NCI-H2171 (cell line): ENCODE data around the gene SMYD2.
"Not testable (repeated sequence)": the region's sequence is repeated elsewhere in the genome, so short reads cannot be mapped to it uniquely, and the experiment has no call there.

Experiments
- DNase-seq: peaks from one replicate; lab custom pipeline; 2025; lab: John Stamatoyannopoulos, UW

The SMYD2 gene

GRCh38 chr1:214271995-214272731 lies 8.8 kb upstream of the SMYD2 start:
- no peak for DNase-seq

- DNase-seq = no peak
Observed at GRCh38 chr1:214272964-214273533, 7.9 kb upstream of the SMYD2 start.

GRCh38 chr1:214275700-214276099 lies 5.3 kb upstream of the SMYD2 start:
- DNase-seq = not testable (repeated sequence)

GRCh38 chr1:214276786-214277185 lies 4.2 kb upstream of the SMYD2 start:
- DNase-seq = no peak

GRCh38 chr1:214277704-214278635 lies 3.0 kb upstream of the SMYD2 start:
- DNase-seq = no peak

- no peak for DNase-seq
Observed at GRCh38 chr1:214280386-214281020, 456 bp upstream of the SMYD2 start.

GRCh38 chr1:214281720-214282629 lies 1.0 kb downstream of the SMYD2 start:
- no peak for DNase-seq

- DNase-seq = no peak
Observed at GRCh38 chr1:214282630-214283242, 1.8 kb downstream of the SMYD2 start.

- DNase-seq = no peak
Observed at GRCh38 chr1:214285610-214286440, 4.9 kb downstream of the SMYD2 start.

- no peak for DNase-seq
Observed at GRCh38 chr1:214287884-214288283, 6.9 kb downstream of the SMYD2 start.

- no peak for DNase-seq
Observed at GRCh38 chr1:214289574-214290272, 8.8 kb downstream of the SMYD2 start.

GRCh38 chr1:214290424-214291037 lies 9.6 kb downstream of the SMYD2 start:
- DNase-seq = no peak

- no peak for DNase-seq
Observed at GRCh38 chr1:214292322-214292721, 11.4 kb downstream of the SMYD2 start.

- no peak for DNase-seq
Observed at GRCh38 chr1:214295934-214296333, 15.0 kb downstream of the SMYD2 start.

GRCh38 chr1:214296860-214297745 lies 16.1 kb downstream of the SMYD2 start:
- no peak for DNase-seq

- DNase-seq = no peak
Observed at GRCh38 chr1:214300149-214300780, 19.3 kb downstream of the SMYD2 start.

GRCh38 chr1:214301526-214301925 lies 20.6 kb downstream of the SMYD2 start:
- DNase-seq = no peak
